HG03378 (cell line): ENCODE data around the gene CEP128.

ENCODE experiments used
- ATAC-seq: cut with Tn5 transposase; IDR thresholded peaks from one replicate; pipeline ENCODE4 v1.9.1; 2021; ENCODE audit warnings: mild to moderate bottlenecking, moderate library complexity; ENCODE audit not compliant: unreplicated experiment

Gene CEP128

DNA sequence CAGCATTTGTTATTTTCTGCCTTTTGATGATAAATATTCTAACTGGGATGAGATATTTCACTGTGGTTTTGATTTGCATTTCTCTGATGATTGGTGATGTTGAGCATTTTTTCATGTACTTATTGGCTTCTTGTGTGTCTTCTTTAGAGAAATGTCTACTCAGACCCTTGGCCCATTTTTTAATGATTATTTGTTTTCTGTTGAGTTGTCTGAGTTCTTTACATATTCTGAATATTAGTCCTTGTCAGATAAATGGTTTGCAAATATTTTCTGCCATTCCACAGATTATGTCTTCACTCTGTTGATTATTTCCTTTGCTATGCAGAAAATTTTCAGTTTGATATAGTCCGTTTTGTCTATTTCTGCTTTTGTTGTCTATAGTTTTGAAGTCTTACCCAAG lies 317.0 kb downstream of the CEP128 start:
- ATAC-seq, result no peak

DNA sequence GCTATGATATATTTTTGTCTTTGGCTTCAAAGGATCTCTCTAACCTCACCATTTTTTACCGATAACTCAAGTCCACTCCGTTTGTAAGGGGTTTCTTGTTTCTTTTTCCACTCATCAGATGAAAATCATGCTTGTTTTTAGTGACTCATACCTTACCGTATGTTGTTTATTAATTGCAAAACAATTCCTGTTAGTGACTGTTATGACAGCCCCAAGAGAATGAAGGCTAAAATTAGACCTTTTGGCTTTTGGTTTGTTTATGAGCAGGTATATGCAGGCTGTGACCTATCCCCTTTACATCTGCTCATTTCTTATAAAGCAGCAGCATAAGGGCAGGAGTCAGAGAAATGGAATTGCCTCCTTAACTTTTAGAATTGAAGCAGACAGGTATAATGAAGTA lies 319.8 kb downstream of the CEP128 start:
- ATAC-seq, result no peak

DNA sequence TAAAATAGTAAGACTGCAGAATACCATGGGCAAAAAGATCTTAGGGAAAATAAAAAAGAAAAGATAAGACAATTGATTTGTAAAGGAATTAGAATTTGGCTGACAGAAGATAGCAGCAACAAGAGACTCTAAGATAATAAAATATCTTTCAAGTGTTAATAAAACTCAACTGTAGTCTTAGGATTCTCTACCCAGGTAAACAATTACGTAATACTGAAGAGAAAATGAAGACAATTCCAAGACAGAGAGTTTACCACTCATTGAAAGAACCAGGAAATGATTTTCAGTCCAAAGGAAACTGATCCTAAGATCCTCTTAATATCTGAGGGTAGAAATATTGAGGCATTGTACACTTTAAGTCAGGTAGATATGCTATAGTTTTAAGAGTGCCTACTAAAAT lies 321.1 kb downstream of the CEP128 start:
- ATAC-seq, result no peak

DNA sequence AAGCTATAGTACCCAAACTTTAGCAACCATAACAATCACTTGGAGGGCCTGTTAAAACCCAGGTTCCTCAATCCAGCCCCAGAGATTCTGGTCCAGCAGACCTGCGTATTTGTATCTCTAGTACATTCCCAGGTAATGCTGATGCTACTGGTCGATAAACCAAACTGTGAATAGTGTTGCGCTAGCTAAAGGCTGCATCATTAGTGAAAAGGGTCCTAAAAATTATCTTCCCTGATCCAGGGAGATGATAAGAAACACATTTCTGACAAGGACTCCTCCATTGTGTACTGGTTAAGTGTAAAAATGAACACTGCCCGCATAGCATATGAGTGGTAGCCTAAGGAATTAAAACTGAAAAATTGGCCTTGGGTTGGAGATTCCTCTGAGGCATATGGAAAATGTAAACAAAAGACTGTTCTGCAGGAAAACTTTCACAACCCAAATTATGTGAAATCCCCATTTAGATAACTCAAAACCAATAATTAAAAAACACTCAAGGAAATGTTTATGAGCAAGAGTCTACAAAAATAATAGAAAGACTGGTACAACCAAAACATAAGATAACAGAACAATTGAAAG lies 322.7 kb downstream of the CEP128 start:
- ATAC-seq, result no peak

DNA sequence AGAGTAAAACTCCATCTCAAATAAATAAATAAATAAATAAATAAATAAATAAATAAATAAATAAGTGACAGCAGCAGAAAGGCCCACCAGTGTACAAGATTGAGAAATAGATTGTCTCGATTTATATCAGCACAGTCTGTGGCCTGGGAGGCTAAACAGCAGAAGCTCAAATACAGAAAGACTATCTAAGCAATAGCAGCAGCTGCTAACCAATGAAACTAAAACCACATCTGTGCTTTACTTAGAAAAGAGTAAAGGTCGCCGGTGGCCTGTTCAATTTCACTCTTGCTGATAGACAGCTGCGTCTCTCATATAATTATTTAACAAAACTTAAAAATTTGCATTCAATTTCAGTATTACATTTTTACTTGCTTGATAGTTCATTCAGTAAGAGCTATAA lies 325.7 kb downstream of the CEP128 start:
- ATAC-seq, result no peak

DNA sequence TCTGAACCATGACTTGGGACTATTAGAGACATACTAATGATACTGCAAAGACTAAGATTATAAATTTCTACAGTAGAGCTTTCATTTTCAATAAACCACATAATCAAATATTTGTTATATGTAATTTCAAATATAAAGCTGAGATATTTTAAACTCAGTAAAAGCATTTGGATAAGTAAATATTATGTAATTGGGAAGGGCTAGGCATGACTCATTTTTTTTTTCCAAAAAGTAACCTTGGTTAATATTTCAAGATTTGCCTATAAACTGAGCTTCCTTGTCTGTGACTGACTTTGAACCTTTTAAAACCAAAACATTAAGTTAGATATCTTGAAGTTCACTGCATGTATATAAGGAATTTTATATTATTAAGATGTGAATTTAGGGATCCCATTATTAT lies 332.5 kb downstream of the CEP128 start:
- ATAC-seq, result no peak

DNA sequence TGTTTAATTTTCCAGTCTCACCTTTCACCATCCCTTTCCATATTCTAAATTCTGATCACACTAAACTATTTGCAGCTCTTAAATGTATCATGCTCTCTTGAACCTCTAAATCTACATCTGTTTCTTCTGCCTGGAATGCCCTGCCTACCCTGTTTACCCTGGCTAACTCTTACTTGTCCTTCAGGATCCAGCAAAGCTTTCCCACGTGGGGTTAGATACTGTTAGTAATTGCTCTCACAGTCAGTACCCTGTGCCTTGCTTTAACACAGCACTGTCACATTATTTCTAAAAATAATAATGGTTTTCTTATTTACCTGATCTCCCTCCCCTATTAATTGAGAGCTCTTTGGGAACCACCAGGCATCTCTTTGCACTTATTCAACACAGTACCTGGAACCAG lies 333.0 kb downstream of the CEP128 start:
- ATAC-seq, result no peak

DNA sequence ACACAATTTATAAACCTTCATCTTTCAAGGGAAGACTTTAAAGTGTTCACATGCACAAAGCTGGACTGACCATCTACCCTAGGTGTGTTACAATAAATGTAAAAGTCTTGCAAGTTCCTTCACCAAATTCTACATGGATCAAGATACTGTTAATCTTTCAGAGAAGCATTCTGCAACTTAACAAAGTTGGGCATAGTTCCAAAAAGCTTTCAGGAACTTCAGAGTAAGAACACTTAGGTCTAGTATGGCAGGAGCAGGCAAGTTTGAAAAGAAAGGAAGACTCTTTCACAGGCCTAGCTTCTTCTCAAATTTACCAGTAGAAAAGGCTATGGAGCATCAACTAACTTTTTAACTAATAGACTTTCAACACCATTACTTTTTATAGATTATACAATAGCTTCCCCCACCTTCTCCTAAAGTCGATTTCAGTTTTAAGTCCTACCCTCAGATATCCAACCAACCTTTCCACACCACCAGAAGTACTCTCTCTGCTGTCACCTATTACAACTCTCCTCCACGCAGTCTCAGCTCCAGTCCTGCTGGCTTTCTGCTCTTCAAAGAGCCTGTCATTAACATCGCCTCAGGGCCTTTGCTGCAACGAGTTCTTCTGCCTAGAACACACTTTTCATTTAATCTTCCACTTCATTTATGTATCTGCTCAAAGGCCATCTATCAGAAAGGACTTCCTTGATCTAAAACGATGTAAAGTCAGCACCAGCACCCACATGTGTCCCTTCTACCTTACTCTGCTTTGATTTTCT lies 333.9 kb downstream of the CEP128 start:
- no peak for ATAC-seq

DNA sequence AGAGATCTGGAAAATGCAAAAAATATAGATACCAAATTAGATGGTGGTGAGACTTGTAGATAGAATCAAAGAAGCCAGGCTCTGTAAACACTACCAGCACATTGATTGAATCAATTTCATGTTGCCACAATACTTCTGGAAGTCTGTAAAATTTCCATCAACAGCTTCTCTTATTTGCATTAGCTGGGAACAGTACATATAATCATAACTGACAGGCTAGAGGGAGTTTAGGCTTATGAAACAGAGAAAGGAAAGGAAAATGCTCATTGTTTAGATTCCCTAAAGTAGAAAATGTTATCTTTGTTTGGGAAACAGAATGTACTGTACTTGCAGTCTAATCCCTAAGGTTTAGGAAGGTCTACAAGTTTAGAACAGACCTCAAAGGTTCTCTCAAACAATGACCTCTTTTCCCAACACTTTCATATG lies 335.2 kb downstream of the CEP128 start:
- no peak for ATAC-seq

DNA sequence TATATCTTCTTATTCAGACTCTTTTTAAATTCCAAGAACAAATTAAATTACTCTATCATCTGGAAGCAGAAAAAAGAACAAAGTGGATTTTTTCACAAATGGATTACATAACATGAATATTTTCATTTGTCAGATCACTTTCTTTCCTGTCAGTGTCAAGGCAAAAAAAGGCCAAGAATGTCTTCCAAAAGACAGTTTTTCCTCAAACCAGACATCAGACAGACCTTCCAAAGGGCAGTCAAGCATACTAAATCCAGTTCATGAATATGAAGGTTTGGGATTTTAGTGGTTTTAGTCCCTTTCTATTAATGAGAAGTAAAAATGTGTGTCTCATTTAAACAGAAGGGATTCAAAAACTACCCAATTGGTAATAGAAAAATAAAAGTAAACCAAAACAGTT lies 336.0 kb downstream of the CEP128 start:
- no peak for ATAC-seq

DNA sequence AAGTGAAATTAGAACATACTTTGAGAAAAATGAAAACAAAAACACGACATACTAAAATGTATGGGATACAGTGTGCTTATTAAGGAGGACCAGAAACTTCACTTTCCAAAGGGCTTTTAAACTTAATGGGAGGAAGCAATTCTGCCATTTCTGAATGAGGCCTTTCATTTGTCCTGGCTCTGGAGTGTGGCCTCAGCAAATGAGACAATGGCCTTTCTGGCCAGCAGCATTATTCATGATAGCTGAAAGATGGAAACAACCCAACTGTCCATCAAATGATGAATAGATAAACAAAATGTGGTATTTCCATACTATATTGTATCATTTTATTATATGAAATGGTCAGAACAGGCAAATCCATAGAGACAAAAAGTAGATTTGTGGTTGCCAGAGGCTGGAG lies 338.6 kb downstream of the CEP128 start:
- ATAC-seq, result no peak

DNA sequence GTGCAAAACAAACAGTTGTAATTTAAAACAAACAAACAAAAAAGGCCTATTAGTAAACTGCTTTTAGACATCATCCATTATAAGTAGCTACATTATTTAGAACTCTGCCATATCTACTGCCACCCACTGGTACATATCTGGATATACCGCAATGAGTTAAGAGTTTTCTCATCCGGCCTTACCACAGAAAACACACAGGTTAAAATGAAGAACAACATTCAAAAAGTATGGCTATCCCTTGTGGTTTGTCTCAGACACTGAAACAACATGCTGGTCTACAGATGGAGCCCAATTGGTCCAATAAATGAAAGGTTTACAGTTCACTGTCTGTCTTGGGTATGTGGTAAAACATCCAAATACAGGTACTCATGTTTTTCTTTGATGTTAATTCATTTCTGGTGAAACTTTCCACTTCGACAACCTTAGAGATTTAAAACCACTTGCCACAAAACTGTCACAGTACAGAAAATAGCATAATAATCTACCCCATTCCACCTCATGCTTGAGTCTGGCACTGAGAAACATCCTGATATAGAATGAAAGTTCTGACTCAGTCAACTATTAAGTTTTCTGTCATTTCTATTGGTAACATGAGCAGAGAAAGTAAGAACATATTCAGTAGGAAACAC lies 354.3 kb downstream of the CEP128 start:
- peak; percentile 96 for ATAC-seq

DNA sequence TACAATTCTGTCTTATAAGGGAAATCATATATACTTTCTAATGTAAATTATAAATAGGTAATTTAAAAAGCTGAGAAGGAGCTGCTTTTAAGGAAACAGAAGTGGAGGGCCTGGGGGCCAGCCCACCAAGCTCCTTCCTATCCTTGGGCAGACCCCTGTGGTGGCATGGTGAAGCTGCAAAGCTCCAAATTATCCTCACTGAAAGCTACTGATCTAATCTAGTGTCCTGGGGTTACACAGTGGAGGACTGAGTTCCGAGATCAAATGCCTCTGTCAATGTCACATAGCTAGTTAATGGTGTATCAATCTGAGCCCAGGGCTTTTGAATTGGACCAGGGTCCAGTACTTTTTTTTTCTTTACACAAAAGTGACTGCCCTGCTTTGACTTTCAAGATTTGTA lies 355.4 kb downstream of the CEP128 start:
- no peak for ATAC-seq

DNA sequence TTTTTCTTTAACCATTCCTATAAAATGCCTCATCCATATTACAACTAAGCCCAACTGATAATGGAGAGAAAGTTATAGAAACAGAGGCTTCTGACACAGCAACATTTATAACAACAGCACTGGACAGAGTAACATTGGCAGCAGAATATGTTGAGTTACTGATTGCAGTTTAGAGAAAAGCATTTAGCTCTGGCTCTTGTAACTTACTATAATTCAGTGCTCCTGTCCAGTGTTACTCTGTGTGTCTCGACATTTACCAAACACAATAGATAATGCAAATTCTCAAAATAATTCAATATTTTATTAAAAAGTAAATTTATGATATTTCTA lies 356.1 kb downstream of the CEP128 start:
- ATAC-seq, result no peak

DNA sequence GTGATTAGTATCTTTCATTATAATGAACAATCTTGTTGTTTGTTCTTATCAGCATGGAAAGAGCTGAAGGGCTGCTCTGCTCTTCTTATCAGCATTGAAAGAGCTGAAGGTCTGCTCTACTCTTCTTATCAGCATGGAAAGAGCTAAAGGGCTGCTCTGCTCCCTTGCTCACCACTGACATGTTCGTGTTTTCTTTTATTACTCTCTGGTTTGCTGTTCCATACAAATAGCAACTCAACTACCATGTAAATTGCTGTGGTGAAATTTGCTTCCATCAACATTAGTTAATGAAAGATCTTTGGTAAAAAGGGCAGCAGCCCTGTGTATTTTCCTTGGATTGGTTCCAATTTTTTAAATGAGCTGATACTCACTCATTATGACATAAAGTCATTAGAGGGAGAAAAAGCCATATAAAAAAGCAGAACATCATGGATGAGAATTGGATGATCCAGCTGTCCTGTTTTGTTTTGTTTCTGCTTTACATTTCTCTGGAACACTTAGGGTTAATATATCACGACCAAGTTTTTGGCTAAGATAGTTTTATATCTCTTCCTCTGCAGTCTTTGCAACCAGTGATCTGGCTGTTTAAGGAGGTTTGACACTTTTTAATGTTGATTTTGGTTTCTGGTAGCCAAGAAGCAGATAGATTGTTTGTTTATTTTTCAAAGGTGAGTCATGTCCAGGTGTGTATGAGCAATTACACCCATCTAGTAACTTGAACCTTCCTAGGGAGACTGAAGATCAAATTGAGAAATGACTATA lies 356.6 kb downstream of the CEP128 start:
- no peak for ATAC-seq

DNA sequence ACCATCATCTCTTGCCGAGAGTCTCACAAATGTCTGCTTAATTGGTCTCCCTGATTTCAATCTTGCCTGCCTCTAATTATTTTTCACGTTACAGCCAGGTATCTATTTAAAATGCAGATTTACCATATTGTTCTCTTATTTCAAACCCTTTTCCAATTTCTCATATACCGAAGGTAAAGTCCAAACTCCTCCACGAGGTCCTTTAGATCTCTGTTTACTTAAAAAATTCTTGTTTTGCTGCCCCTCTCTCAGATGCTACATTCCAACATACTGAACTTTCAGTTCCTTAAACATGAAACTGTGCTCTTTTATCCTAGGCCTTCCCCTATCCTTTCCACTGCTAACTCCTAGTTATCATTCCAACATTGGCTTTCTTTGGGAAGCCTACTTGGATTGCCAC lies 363.9 kb downstream of the CEP128 start:
- no peak for ATAC-seq

DNA sequence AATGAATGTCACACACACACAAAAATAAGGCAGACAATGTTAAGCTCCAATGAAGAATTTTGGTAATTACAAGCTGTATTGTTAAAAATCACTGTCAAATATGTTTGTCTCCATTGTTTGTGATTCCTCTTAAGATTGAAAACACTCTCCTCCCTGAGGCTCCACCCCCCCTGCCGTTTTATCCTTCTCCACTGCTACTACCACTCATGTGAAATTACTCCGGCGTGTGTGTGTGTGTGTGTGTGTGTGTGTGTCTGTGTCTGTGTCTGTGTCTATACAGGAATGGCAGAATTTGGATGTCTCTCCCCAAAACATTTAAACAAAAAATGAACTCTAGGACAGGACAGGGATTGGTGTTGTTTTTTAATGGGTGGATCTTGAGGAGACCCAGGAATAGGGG lies 365.1 kb downstream of the CEP128 start:
- no peak for ATAC-seq

DNA sequence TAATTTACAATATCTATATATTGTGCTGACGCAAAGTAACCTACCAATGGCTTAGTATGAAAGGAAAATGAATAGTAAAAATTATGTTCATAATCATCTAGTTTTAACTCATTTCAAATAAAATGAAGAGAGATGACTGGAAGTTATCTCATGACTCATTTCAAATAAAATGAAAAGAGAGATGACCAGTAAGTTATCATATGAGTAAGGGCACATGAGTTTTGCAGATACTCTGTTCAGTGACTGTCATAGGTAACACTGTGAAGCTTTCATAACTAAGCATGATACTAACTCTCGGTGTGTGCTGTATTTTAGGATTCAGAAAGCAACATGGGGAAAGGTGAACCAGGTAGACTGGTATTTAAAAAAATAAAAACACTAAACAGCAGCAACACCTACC lies 365.8 kb downstream of the CEP128 start:
- ATAC-seq, result no peak

DNA sequence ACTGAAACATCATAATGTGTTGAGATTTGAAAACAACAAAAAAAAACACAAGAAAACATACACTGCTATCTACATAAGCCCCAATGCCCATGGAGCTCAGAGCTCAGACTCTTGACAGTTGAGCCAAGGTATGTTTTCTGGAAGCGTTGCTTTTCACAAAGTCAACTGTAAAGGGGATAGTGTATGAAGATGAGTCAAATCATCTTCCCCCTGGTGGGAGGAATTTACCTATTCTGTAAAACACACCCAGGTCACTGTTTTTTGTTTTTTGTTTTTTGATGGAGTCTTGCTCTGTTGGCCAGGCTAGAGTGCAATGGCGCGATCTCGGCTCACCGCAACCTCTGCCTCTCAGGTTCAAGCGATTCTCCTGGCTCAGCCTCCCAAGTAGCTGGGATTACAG lies 368.9 kb downstream of the CEP128 start:
- no peak for ATAC-seq

DNA sequence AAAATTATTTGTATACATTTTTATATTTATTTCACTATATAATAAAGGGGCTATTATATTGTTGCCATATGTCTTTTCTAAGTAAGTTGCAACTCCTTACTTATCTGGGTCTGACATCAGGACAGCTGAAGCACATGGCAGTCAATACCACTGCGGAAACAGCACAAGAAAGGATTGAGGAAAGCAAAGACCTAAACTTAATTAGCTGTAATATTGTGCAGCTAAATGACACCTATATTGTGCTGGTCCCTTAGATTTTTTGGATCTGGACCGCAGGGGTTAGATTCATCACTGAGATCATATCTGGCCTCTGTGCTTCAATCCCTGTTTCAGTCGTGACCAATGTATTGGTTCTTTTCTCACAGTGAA lies 370.6 kb downstream of the CEP128 start:
- ATAC-seq, result no peak

DNA sequence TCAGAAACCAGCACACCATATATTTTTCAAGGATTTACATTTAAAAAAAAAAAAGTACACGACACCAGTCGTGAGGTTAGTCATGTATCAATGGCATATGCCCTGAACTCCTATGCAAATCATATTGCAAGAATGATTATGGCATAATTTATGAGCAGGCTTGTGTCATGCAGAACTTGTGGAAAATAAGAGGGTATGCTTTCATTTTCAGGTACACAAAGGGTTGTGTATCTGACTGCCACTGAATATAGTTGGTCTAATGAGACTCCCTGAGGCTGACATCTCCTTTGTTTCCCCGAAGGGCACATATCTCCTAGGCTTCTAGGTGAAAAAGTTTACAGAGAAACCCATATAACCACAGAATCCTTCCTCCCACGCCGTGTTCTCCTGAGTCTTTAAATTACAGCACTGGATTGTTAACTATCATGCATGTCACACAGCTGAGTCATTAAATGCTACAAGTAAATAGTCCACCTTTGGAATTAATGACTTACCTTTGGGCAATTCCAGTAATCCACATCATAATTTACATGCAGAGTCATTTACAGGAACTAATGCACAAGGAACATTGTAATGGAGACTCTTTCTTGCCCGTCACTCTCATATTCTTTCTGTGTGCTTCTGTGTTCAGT lies 373.5 kb downstream of the CEP128 start:
- ATAC-seq, result no peak
